ENCODE results near the gene SEC16B. TPM values are rescaled to one million over a fixed set of nuclear protein-coding genes. Genes with fewer than 3 reads are reported as not detected.

The SEC16B gene
- total RNA-seq = 1 to 10 TPM in 1 of 2 donors, under 1 TPM in 1; 0.90 to 1.7 TPM
- polyA plus RNA-seq (2013, experiment 1 of 2) = 1.4 TPM
- 1.7 TPM for polyA plus RNA-seq (2013, experiment 2 of 2)
- long read RNA-seq, experiment 1 = 0 reads
- long read RNA-seq, experiment 2, partial matches to known transcripts = 0 of 1 reads
- long read RNA-seq, experiment 2, other reads (novel, unspliced or antisense) = 1 of 1 reads
- long read RNA-seq, experiment 3, partial matches to known transcripts = 0 of 1 reads
- long read RNA-seq, experiment 3, other reads (novel, unspliced or antisense) = 1 of 1 reads
- long read RNA-seq, experiment 4 = 0 reads

GRCh38 chr1:177969825-177970371 lies at the start of gene SEC16B:
TSS of gene SEC16B (minus strand) at chr1:177970058. CDS start at chr1:177967981, 2,077 bp downstream.
- Histone ChIP-seq H3K27ac (ENCODE audit: low read depth, low read length) (no peak within 1 kb of the TSS), H3K9me3 (ENCODE audit: control insufficient read depth, low read length) (no peaks in the 10 kb centered on the region), H3K4me3 (ENCODE audit: low read length) (no peak within 1 kb of the TSS), H3K4me1 (ENCODE audit: control insufficient read depth, insufficient read depth, low read length) (no peaks in the 10 kb centered on the region), H3K9ac (ENCODE audit: extremely low read depth, low read length, poor library complexity, severe bottlenecking) (no peak within 1 kb of the TSS), H3K36me3 (ENCODE audit: control insufficient read depth, insufficient read depth, low read length) (no peaks in the 10 kb centered on the region), H3K27me3 (ENCODE audit: control insufficient read depth, insufficient read depth, low read length, poor library complexity, severe bottlenecking) (no peaks in the 10 kb centered on the region)
- TF ChIP-seq, protein P1, sequence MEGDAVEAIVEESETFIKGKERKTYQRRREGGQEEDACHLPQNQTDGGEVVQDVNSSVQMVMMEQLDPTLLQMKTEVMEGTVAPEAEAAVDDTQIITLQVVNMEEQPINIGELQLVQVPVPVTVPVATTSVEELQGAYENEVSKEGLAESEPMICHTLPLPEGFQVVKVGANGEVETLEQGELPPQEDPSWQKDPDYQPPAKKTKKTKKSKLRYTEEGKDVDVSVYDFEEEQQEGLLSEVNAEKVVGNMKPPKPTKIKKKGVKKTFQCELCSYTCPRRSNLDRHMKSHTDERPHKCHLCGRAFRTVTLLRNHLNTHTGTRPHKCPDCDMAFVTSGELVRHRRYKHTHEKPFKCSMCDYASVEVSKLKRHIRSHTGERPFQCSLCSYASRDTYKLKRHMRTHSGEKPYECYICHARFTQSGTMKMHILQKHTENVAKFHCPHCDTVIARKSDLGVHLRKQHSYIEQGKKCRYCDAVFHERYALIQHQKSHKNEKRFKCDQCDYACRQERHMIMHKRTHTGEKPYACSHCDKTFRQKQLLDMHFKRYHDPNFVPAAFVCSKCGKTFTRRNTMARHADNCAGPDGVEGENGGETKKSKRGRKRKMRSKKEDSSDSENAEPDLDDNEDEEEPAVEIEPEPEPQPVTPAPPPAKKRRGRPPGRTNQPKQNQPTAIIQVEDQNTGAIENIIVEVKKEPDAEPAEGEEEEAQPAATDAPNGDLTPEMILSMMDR (conservative IDR thresholded peaks at IDR 0.05) = no peak
- Mint-ChIP-seq H3K36me3 (ENCODE audit: low read depth) (no peaks in the 10 kb centered on the region), H3K4me1 (no peaks in the 10 kb centered on the region), H3K4me3 (no peak within 1 kb of the TSS), H3K27ac (no peak within 1 kb of the TSS), H3K9me3 (no peaks in the 10 kb centered on the region), H3K27me3 (ENCODE audit: insufficient read depth) (no peaks in the 10 kb centered on the region)
- 89 to 90% methylated on average over 8 to 12 of the region's 12 CpGs for WGBS, 2 experiments (ENCODE audit: insufficient coverage in 1 of 2, insufficient read length in 1 of 2)
- DNase-seq = no peak

DNA sequence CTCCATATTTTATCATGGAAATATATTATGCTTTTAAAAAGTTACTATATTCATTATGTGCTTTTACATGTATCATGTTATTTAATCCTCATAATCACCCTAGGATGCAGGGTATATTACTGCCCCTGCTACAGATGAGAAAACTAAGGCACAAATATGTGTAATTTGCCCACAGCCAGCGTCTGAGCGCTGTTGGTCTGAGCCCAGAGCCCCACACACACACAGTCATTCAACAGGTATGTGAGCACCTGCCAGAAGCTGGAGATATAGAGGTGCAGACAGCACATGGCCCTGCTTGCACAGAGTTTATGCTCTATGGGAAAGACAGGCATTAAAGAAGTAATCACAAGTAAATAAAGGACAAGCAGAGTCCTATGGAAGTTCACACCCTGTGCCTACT lies 49.8 kb upstream of the SEC16B start:
- WGBS, 2 experiments (ENCODE audit: insufficient coverage in 1 of 2, insufficient read length in 1 of 2) = 92% methylated on average over 2 of the region's 2 CpGs; no CpG with 5 or more reads in 1 of the 2 experiments
- peaks cover 17% of the 10 kb centered on the region for H3K9me3 Mint-ChIP-seq
- H3K4me1 Mint-ChIP-seq = no peaks in the 10 kb centered on the region
- H3K36me3 Mint-ChIP-seq (ENCODE audit: low read depth) = peaks cover 30% of the 10 kb centered on the region
- H3K27ac Mint-ChIP-seq = no peak overlapping the region
- no peaks in the 10 kb centered on the region for H3K4me1 ChIP-seq (ENCODE audit: control insufficient read depth, insufficient read depth, low read length)
- no peaks in the 10 kb centered on the region for H3K27me3 ChIP-seq (ENCODE audit: control insufficient read depth, insufficient read depth, low read length, poor library complexity, severe bottlenecking)
- no peaks in the 10 kb centered on the region for H3K27me3 Mint-ChIP-seq (ENCODE audit: insufficient read depth)
- TF ChIP-seq, protein P1 (conservative IDR thresholded peaks at IDR 0.05) = no peak
- no peak overlapping the region for H3K4me3 Mint-ChIP-seq
- no peak overlapping the region for H3K27ac ChIP-seq (ENCODE audit: low read depth, low read length)
- H3K9ac ChIP-seq (ENCODE audit: extremely low read depth, low read length, poor library complexity, severe bottlenecking) = no peak overlapping the region
- H3K9me3 ChIP-seq (ENCODE audit: control insufficient read depth, low read length) = peaks cover 12% of the 10 kb centered on the region
- no peak for DNase-seq
- no peak overlapping the region for H3K4me3 ChIP-seq (ENCODE audit: low read length)
- H3K36me3 ChIP-seq (ENCODE audit: control insufficient read depth, insufficient read depth, low read length) = no peaks in the 10 kb centered on the region

DNA sequence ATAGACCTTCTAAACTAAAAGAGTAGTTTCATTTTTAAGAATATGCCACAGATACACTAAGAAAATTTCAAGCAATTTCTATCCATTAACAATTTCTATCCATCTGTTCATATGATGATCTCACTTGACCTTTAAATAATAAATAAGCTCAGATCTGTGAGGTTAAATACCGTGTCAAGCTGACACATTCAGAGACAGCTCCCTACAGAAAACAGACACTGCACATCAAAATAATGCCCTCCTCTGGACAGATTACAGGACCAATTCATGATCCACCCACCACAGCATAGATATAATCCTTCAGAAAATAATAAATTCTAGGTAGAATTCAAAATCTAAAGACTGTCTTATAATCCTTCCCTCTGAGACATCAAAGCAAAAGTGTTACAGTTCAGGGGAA lies 49.4 kb upstream of the SEC16B start:
- WGBS, 2 experiments (ENCODE audit: insufficient coverage in 1 of 2, insufficient read length in 1 of 2) = 97 to 100% methylated on average over 1 of the region's 1 CpG
- Histone ChIP-seq H3K27ac (ENCODE audit: low read depth, low read length) (no peak overlapping the region), H3K9me3 (ENCODE audit: control insufficient read depth, low read length) (peaks cover 12% of the 10 kb centered on the region), H3K4me3 (ENCODE audit: low read length) (no peak overlapping the region), H3K4me1 (ENCODE audit: control insufficient read depth, insufficient read depth, low read length) (no peaks in the 10 kb centered on the region), H3K9ac (ENCODE audit: extremely low read depth, low read length, poor library complexity, severe bottlenecking) (no peak overlapping the region), H3K36me3 (ENCODE audit: control insufficient read depth, insufficient read depth, low read length) (no peaks in the 10 kb centered on the region), H3K27me3 (ENCODE audit: control insufficient read depth, insufficient read depth, low read length, poor library complexity, severe bottlenecking) (no peaks in the 10 kb centered on the region)
- Mint-ChIP-seq H3K27ac (no peak overlapping the region), H3K4me3 (no peak overlapping the region), H3K36me3 (ENCODE audit: low read depth) (peaks cover 26% of the 10 kb centered on the region), H3K4me1 (no peaks in the 10 kb centered on the region), H3K9me3 (peaks cover 17% of the 10 kb centered on the region), H3K27me3 (ENCODE audit: insufficient read depth) (no peaks in the 10 kb centered on the region)
- DNase-seq = no peak
- TF ChIP-seq, protein P1 (conservative IDR thresholded peaks at IDR 0.05) = no peak

Data from endodermal cell (in vitro differentiated cells).